Neural progenitor cell (in vitro differentiated cells): ENCODE results near the gene GALNT18. TPM values are rescaled to one million over a fixed set of nuclear protein-coding genes. Genes with fewer than 3 reads are reported as not detected.

ENCODE experiments used
- DNase-seq: peaks from one replicate; pipeline ENCODE4 v3.0.0-alpha.2; 2016; ENCODE audit warnings: low spot score
- H2AFZ ChIP-seq: fragments of 200-600 bp; sonication (generic); replicated peaks from 2 replicates; pipeline ENCODE4 v1.6.1; 2016; ENCODE audit warnings: antibody characterized with exemption
- H3F3A ChIP-seq: fragments of 200-600 bp; sonication (generic); 2 replicates; pipeline ENCODE4 v1.6.1; 2016; ENCODE audit warnings: antibody characterized with exemption, low read depth
- H3K27ac ChIP-seq: fragments of 200-600 bp; sonication (generic); 2 replicates; pipeline ENCODE4 v1.5.1; 2016; ENCODE audit warnings: mild to moderate bottlenecking
- H3K27me3 ChIP-seq: fragments of 200-600 bp; sonication (generic); 2 replicates; pipeline ENCODE4 v1.6.1; 2016; ENCODE audit warnings: mild to moderate bottlenecking, moderate library complexity
- H3K36me3 ChIP-seq: fragments of 200-600 bp; sonication (generic); 2 replicates; pipeline ENCODE4 v1.5.1; 2016
- H3K4me1 ChIP-seq: fragments of 200-600 bp; sonication (generic); 2 replicates; pipeline ENCODE4 v1.6.1; 2016; ENCODE audit warnings: mixed run types
- H3K4me2 ChIP-seq: fragments of 200-600 bp; sonication (generic); 2 replicates; pipeline ENCODE4 v1.6.1; 2016
- H3K4me3 ChIP-seq: fragments of 200-600 bp; sonication (generic); 2 replicates; pipeline ENCODE4 v1.5.1; 2016
- H3K79me2 ChIP-seq: fragments of 200-600 bp; sonication (generic); 2 replicates; pipeline ENCODE4 v1.6.1; 2016; ENCODE audit warnings: low read depth
- H3K9ac ChIP-seq: fragments of 200-600 bp; sonication (generic); 2 replicates; pipeline ENCODE4 v1.6.1; 2016
- H3K9me3 ChIP-seq: fragments of 200-600 bp; sonication (generic); 2 replicates; pipeline ENCODE4 v1.5.1; 2016; ENCODE audit warnings: low read depth
- H4K20me1 ChIP-seq: fragments of 200-600 bp; sonication (generic); 2 replicates; pipeline ENCODE4 v1.6.1; 2016; ENCODE audit warnings: low read depth
- H3K27ac Mint-ChIP-seq: 3 replicates; pipeline ENCODE4 v1.8.0; 2021; ENCODE audit warnings: mixed read lengths
- H3K27me3 Mint-ChIP-seq: 2 replicates; pipeline ENCODE4 v1.8.0; 2022; ENCODE audit warnings: low read depth, mild to moderate bottlenecking, inconsistent platforms, moderate library complexity, mixed read lengths; ENCODE audit not compliant: insufficient read depth
- H3K36me3 Mint-ChIP-seq: 3 replicates; pipeline ENCODE4 v1.8.0; 2021; ENCODE audit warnings: mixed read lengths
- H3K4me1 Mint-ChIP-seq: 3 replicates; pipeline ENCODE4 v1.8.0; 2021; ENCODE audit warnings: mixed read lengths
- H3K4me3 Mint-ChIP-seq: 3 replicates; pipeline ENCODE4 v1.8.0; 2021; ENCODE audit warnings: mild to moderate bottlenecking, moderate library complexity, mixed read lengths
- H3K9me3 Mint-ChIP-seq: 3 replicates; pipeline ENCODE4 v1.8.0; 2020; ENCODE audit warnings: mixed read lengths
- CTCF ChIP-seq: fragments of 200-600 bp; sonication (generic); IDR thresholded peaks from 2 replicates; pipeline ENCODE4 v1.5.1; 2017; ENCODE audit warnings: antibody characterized with exemption, mild to moderate bottlenecking
- EZH2 ChIP-seq: fragments of 200-600 bp; sonication (generic); IDR thresholded peaks from 2 replicates; pipeline ENCODE4 v1.6.1; 2017; ENCODE audit warnings: antibody characterized with exemption, mild to moderate bottlenecking, moderate library complexity
- EZH2phosphoT487 ChIP-seq: fragments of 200-600 bp; sonication (generic); IDR thresholded peaks from 2 replicates; pipeline ENCODE4 v1.6.1; 2017; ENCODE audit warnings: antibody characterized with exemption
- total RNA-seq: library from RNA; depleted of rRNA; stranded (reverse); fragments of >200 nt; gene quantifications from 2 replicates; pipeline ENCODE4 v1.2.3, GENCODE V29; 2015; ENCODE audit warnings: low replicate concordance

GALNT18 gene
- total RNA-seq, 1 donor from 2014 or later, result 2.4 TPM

GRCh38 chr11:11292839-11293238 lies 329.0 kb downstream of the GALNT18 start:
- Histone ChIP-seq H3K27ac (no peak overlapping the region), H2AFZ (no peak overlapping the region), H3K9ac (no peak overlapping the region), H3K9me3 (no peaks in the 10 kb centered on the region), H3K4me1 (peaks cover 10% of the 10 kb centered on the region), H3F3A (no peaks in the 10 kb centered on the region), H3K36me3 (no peaks in the 10 kb centered on the region), H3K27me3 (no peaks in the 10 kb centered on the region), H3K4me2 (no peak overlapping the region), H3K4me3 (no peak overlapping the region), H3K79me2 (no peaks in the 10 kb centered on the region), H4K20me1 (no peaks in the 10 kb centered on the region)
- Mint-ChIP-seq H3K4me3 (no peak overlapping the region), H3K9me3 (no peaks in the 10 kb centered on the region), H3K27me3 (peaks cover 12% of the 10 kb centered on the region), H3K27ac (peak overlapping the region; percentile 53), H3K4me1 (peaks cover 9% of the 10 kb centered on the region), H3K36me3 (no peaks in the 10 kb centered on the region)
- DNase-seq, result no peak
- TF ChIP-seq EZH2phosphoT487 (no peak), CTCF (no peak), EZH2 (no peak)

- Mint-ChIP-seq H3K9me3 (no peaks in the 10 kb centered on the region), H3K4me1 (peaks cover 6% of the 10 kb centered on the region), H3K27me3 (peaks cover 12% of the 10 kb centered on the region), H3K4me3 (no peak overlapping the region), H3K36me3 (no peaks in the 10 kb centered on the region), H3K27ac (no peak overlapping the region)
- no peaks in the 10 kb centered on the region for H3F3A ChIP-seq
- no peaks in the 10 kb centered on the region for H3K79me2 ChIP-seq
- H3K4me1 ChIP-seq, result peaks cover 8% of the 10 kb centered on the region
- no peak for TF ChIP-seq EZH2
- TF ChIP-seq EZH2phosphoT487, result no peak
- TF ChIP-seq CTCF, result no peak
- no peaks in the 10 kb centered on the region for H3K9me3 ChIP-seq
- no peak overlapping the region for H3K4me2 ChIP-seq
- H3K4me3 ChIP-seq, result no peak overlapping the region
- no peak overlapping the region for H3K27ac ChIP-seq
- H4K20me1 ChIP-seq, result no peaks in the 10 kb centered on the region
- no peaks in the 10 kb centered on the region for H3K27me3 ChIP-seq
- no peak overlapping the region for H3K9ac ChIP-seq
- H2AFZ ChIP-seq, result no peak overlapping the region
- no peaks in the 10 kb centered on the region for H3K36me3 ChIP-seq
- no peak for DNase-seq
These were observed 330.5 kb downstream of the GALNT18 start for GRCh38 chr11:11291041-11292015.

DNA sequence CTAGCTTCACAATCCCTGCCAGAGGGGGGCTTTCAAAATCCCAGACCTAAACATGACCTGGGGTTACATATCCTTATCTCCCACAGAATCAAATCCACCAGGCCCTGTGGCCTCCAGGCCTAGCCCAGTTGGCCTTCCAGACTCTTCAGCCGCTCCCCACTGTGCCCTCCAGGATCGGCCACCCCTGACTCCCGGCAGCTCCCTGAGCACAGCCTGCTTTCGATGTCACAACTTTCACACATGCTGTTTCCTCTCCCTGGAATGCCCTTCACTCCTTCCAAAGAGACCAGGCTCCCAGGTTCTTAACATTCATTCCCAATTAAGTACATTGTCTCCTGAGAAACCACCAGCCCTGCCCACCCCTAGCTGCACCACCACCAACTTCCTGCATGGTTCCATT lies 331.5 kb downstream of the GALNT18 start:
- Histone ChIP-seq H3K36me3 (no peaks in the 10 kb centered on the region), H3K27ac (no peak overlapping the region), H2AFZ (no peak overlapping the region), H3K9ac (no peak overlapping the region), H3K27me3 (no peaks in the 10 kb centered on the region), H4K20me1 (no peaks in the 10 kb centered on the region), H3K79me2 (no peaks in the 10 kb centered on the region), H3K4me3 (no peak overlapping the region), H3K9me3 (no peaks in the 10 kb centered on the region), H3K4me1 (peaks cover 7% of the 10 kb centered on the region), H3F3A (no peaks in the 10 kb centered on the region), H3K4me2 (no peak overlapping the region)
- H3K27ac Mint-ChIP-seq, result peak overlapping the region; percentile 46
- TF ChIP-seq CTCF, result no peak
- TF ChIP-seq EZH2, result no peak
- no peak for TF ChIP-seq EZH2phosphoT487
- peaks cover 5% of the 10 kb centered on the region for H3K4me1 Mint-ChIP-seq
- DNase-seq, result no peak
- no peak overlapping the region for H3K4me3 Mint-ChIP-seq
- H3K9me3 Mint-ChIP-seq, result no peaks in the 10 kb centered on the region
- H3K36me3 Mint-ChIP-seq, result no peaks in the 10 kb centered on the region
- peaks cover 12% of the 10 kb centered on the region for H3K27me3 Mint-ChIP-seq
